PC-3 (cell line): ENCODE measurements around the gene SP1. TPM values are rescaled to one million over a fixed set of nuclear protein-coding genes. Genes with fewer than 3 reads are reported as not detected.
"Not testable (repeated sequence)": the region's sequence is repeated elsewhere in the genome, so short reads cannot be mapped to it uniquely, and the experiment has no call there.

ENCODE experiments used
- ATAC-seq: fragments of 200-7000 bp; cut with Tn5 transposase; 2 replicates; pipeline ENCODE4 v1.9.1; 2020; ENCODE audit warnings: mild to moderate bottlenecking, moderate library complexity
- BruUV-seq: library from RNA; stranded (reverse); fragments of 400-500 nt; replicated peaks from 2 replicates; lab custom pipeline; 2021; lab: Mats Ljungman, UMichigan
- CTCF ChIA-PET: fragments of 300-600 bp; sonication (Branson Sonifier 250); formaldehyde crosslinking; loops from one replicate; lab custom pipeline; 2022; ENCODE audit warnings: antibody characterized with exemption; lab: Charles Lee
- POLR2A ChIA-PET: fragments of 300-600 bp; sonication (Branson Sonifier 250); formaldehyde crosslinking; loops from one replicate; lab custom pipeline; 2022; ENCODE audit warnings: antibody characterized with exemption; ENCODE audit not compliant: unreplicated experiment; lab: Charles Lee
- DNase-seq: peaks from one replicate; pipeline ENCODE4 v3.0.0-alpha.2; 2015
- H2AFZ ChIP-seq: fragments of 300-600 bp; sonication (generic); 2 replicates; pipeline ENCODE4 v1.6.0; 2016; ENCODE audit warnings: antibody characterized with exemption, low read length
- H3F3A ChIP-seq: fragments of 300-600 bp; sonication (generic); one replicate; pipeline ENCODE4 v1.6.0; 2017; ENCODE audit warnings: antibody characterized with exemption, low read length, control low read depth, mild to moderate bottlenecking; ENCODE audit not compliant: unreplicated experiment
- H3K27ac ChIP-seq: fragments of 300-600 bp; sonication (generic); 2 replicates; pipeline ENCODE4 v1.5.1; 2016; ENCODE audit warnings: mild to moderate bottlenecking, low read length
- H3K27me3 ChIP-seq: fragments of 300-600 bp; sonication (generic); 2 replicates; pipeline ENCODE4 v1.6.1; 2016; ENCODE audit warnings: low read length, mixed read lengths
- H3K36me3 ChIP-seq: fragments of 300-600 bp; sonication (generic); 2 replicates; pipeline ENCODE4 v1.6.1; 2016; ENCODE audit warnings: low read depth, mixed run types, low read length, mixed read lengths
- H3K4me1 ChIP-seq: fragments of 300-600 bp; sonication (generic); 2 replicates; pipeline ENCODE4 v1.5.1; 2016; ENCODE audit warnings: low read length; ENCODE audit not compliant: insufficient read depth
- H3K4me2 ChIP-seq: fragments of 300-600 bp; sonication (generic); 2 replicates; pipeline ENCODE4 v1.6.0; 2016; ENCODE audit warnings: low read length
- H3K4me3 ChIP-seq: fragments of 300-600 bp; sonication (generic); 2 replicates; pipeline ENCODE4 v1.5.1; 2016; ENCODE audit warnings: mild to moderate bottlenecking, low read length, mixed read lengths
- H3K79me2 ChIP-seq: fragments of 300-600 bp; sonication (generic); 2 replicates; pipeline ENCODE4 v1.6.1; 2017; ENCODE audit warnings: low read length, mixed read lengths
- H3K9ac ChIP-seq: fragments of 300-600 bp; sonication (generic); 2 replicates; pipeline ENCODE4 v1.6.0; 2016; ENCODE audit warnings: mild to moderate bottlenecking, low read length
- H3K9me2 ChIP-seq: fragments of 300-600 bp; sonication (generic); replicated peaks from 2 replicates; pipeline ENCODE4 v1.6.1; 2016; ENCODE audit warnings: mixed run types, low read length, mixed read lengths
- H3K9me3 ChIP-seq: fragments of 300-600 bp; sonication (generic); 2 replicates; pipeline ENCODE4 v1.6.1; 2016; ENCODE audit warnings: low read length, mixed read lengths
- H4K20me1 ChIP-seq: fragments of 300-600 bp; sonication (generic); 2 replicates; pipeline ENCODE4 v1.6.1; 2016; ENCODE audit warnings: low read length, mixed read lengths
- EZH2 ChIP-seq: fragments of 300-600 bp; sonication (generic); IDR thresholded peaks from one replicate; pipeline ENCODE4 v1.6.1; 2017; ENCODE audit warnings: antibody characterized with exemption, mild to moderate bottlenecking, low read length; ENCODE audit not compliant: unreplicated experiment
- EZH2phosphoT487 ChIP-seq: fragments of 300-600 bp; sonication (generic); IDR thresholded peaks from 2 replicates; pipeline ENCODE4 v1.6.1; 2018; ENCODE audit warnings: mild to moderate bottlenecking, antibody characterized with exemption, low read length, borderline replicate concordance
- intact Hi-C: fragments of 100-400 bp; cut with micrococcal nuclease; formaldehyde crosslinking; loops from 2 replicates; pipeline ENCODE4 v1.9.0; 2023
- total RNA-seq: library from RNA; depleted of rRNA; stranded (reverse); fragments of >200 nt; gene quantifications from 2 replicates; pipeline ENCODE4 v1.2.3, GENCODE V29; 2014
- TF ChIP-seq, protein P1 (sequence below): fragments of 300-600 bp; sonication (generic); conservative IDR thresholded peaks from 2 replicates; pipeline ENCODE4 v1.5.1; 2017; ENCODE audit warnings: antibody characterized with exemption, low read depth, mild to moderate bottlenecking, low read length

The SP1 gene
- total RNA-seq, 1 experiment from 2014 or later = 49.7 TPM

- Histone ChIP-seq H3K79me2 (peaks cover 25% of the 10 kb centered on the region), H3K4me1 (peaks cover 12% of the 10 kb centered on the region; the same call in 1 of the 2 replicates)
- POLR2A ChIA-PET, H3K4me3 ChIP-seq, H3K36me3 ChIP-seq, DNase-seq, BruUV-seq, H4K20me1 ChIP-seq, H3F3A ChIP-seq, H3K4me2 ChIP-seq, H3K9me3 ChIP-seq, H3K27ac ChIP-seq, H3K9me2 ChIP-seq, H3K9ac ChIP-seq, intact Hi-C loops, CTCF ChIA-PET, ATAC-seq, H3K27me3 ChIP-seq, H2AFZ ChIP-seq: not testable (repeated sequence)
These were observed 59.6 kb downstream of the SP1 start for GRCh38 chr12:53439582-53439981.

GRCh38 chr12:53441040-53441833 is 61.3 kb downstream of the SP1 start, which contains the start of gene PRR13:
Gene PRR13, plus strand, starts transcription at chr12:53441734. Its CDS starts 981 bp downstream, at chr12:53442715.
- Histone ChIP-seq H3K36me3 (peaks cover 2% of the 10 kb centered on the region; the same call in 1 of the 2 replicates), H3K27me3 (no peaks in the 10 kb centered on the region), H3K9me3 (no peaks in the 10 kb centered on the region), H3K4me2 (peak within 1 kb of the TSS; percentile 86), H4K20me1 (no peaks in the 10 kb centered on the region), H3K79me2 (peaks cover 31% of the 10 kb centered on the region), H3K9me2 (no peaks in the 10 kb centered on the region), H3K27ac (peak within 1 kb of the TSS; percentile 34), H3K4me3 (peak within 1 kb of the TSS; percentile 78), H2AFZ (peak within 1 kb of the TSS; percentile 77), H3K9ac (peak within 1 kb of the TSS; percentile 76), H3F3A (no peaks in the 10 kb centered on the region), H3K4me1 (peaks cover 12% of the 10 kb centered on the region; the same call in 1 of the 2 replicates)
- intact Hi-C loops = loop anchor here (1.0 kb wide), 1 partner anchor 10 kb away; no protein-coding TSS in a partner anchor
- ChIA-PET CTCF (interaction anchor here (0.7 kb wide), 1 partner anchor 20 kb away, joined by 3 read pairs; no protein-coding TSS in a partner anchor), POLR2A (interaction anchor here (0.6 to 0.8 kb wide), 2 partner anchors 13 to 40 kb away, joined by 3 to 6 read pairs; no protein-coding TSS in a partner anchor)
- DNase-seq = peak; percentile 99
- TF ChIP-seq EZH2phosphoT487 = no peak
- TF ChIP-seq EZH2 = no peak
- TF ChIP-seq, protein P1, sequence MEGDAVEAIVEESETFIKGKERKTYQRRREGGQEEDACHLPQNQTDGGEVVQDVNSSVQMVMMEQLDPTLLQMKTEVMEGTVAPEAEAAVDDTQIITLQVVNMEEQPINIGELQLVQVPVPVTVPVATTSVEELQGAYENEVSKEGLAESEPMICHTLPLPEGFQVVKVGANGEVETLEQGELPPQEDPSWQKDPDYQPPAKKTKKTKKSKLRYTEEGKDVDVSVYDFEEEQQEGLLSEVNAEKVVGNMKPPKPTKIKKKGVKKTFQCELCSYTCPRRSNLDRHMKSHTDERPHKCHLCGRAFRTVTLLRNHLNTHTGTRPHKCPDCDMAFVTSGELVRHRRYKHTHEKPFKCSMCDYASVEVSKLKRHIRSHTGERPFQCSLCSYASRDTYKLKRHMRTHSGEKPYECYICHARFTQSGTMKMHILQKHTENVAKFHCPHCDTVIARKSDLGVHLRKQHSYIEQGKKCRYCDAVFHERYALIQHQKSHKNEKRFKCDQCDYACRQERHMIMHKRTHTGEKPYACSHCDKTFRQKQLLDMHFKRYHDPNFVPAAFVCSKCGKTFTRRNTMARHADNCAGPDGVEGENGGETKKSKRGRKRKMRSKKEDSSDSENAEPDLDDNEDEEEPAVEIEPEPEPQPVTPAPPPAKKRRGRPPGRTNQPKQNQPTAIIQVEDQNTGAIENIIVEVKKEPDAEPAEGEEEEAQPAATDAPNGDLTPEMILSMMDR = no peak
- peak; percentile 97 for ATAC-seq
- BruUV-seq = TSS peak; percentile 99

DNA sequence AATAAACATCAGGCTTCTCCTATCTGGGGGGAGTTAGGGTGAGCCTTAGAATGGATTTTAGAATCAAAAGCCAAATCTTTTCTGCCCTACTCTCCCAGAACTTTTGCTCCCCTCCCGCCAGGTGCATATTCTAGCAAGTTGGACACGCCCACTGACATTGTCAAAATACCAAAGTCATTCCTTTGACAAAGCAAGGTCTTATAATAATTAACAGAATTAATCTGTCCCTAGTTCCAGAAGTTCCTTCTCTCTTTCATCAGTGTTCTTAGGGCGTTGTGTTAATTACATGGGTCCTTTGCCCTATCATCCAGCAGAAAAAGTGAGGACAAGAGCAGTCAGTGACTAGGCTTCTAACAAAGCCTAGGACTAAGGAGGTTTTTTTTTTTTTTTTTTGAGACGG is 64.0 kb downstream of the SP1 start:
- TF ChIP-seq EZH2phosphoT487 = no peak
- TF ChIP-seq EZH2 = no peak
- DNase-seq = no peak
- Histone ChIP-seq H3K4me3 (no peak overlapping the region), H3F3A (no peaks in the 10 kb centered on the region), H3K4me1 (peaks cover 12% of the 10 kb centered on the region; the same call in 1 of the 2 replicates), H3K27ac (no peak overlapping the region), H3K27me3 (no peaks in the 10 kb centered on the region), H3K9me2 (no peaks in the 10 kb centered on the region), H3K4me2 (0 out of 2 replicates have a peak overlapping the region, but pooled peaks have one; percentile 86), H3K9me3 (no peaks in the 10 kb centered on the region), H4K20me1 (no peaks in the 10 kb centered on the region), H3K9ac (no peak overlapping the region), H3K36me3 (peaks cover 5% of the 10 kb centered on the region; the same call in 1 of the 2 replicates), H3K79me2 (peaks cover 31% of the 10 kb centered on the region), H2AFZ (no peak overlapping the region)
- CTCF ChIA-PET = no interaction called here
- POLR2A ChIA-PET = no interaction called here
- no TSS peak for BruUV-seq
- no peak for ATAC-seq
- intact Hi-C loops = no loop called here

- Histone ChIP-seq H3K79me2 (peaks cover 31% of the 10 kb centered on the region), H3K4me1 (peaks cover 12% of the 10 kb centered on the region; the same call in 1 of the 2 replicates)
- H4K20me1 ChIP-seq, H3K9me2 ChIP-seq, DNase-seq, ATAC-seq, H3K9ac ChIP-seq, POLR2A ChIA-PET, H3K27ac ChIP-seq, BruUV-seq, H2AFZ ChIP-seq, intact Hi-C loops, H3K4me2 ChIP-seq, H3K4me3 ChIP-seq, CTCF ChIA-PET, H3F3A ChIP-seq, H3K27me3 ChIP-seq, H3K36me3 ChIP-seq, H3K9me3 ChIP-seq: not testable (repeated sequence)
These were observed 64.8 kb downstream of the SP1 start for GRCh38 chr12:53444593-53445325.
